SH-SY5Y (cell line): ENCODE measurements around the gene CRX.

Experiments used
- GATA2 ChIP-seq: IDR thresholded peaks from 2 replicates; pipeline ENCODE4 v1.6.1; 2011; ENCODE audit warnings: mild to moderate bottlenecking, low read depth, low read length
- GATA3 ChIP-seq: IDR thresholded peaks from 2 replicates; pipeline ENCODE4 v1.6.1; 2011; ENCODE audit warnings: low read depth, mild to moderate bottlenecking, low read length, moderate library complexity

GRCh38 chr19:47854459-47854858 is 32.7 kb downstream of the CRX start:
- TF ChIP-seq GATA3 (no peak), GATA2 (no peak)
